ENCODE data around the gene TBC1D5.

- TF ChIP-seq GATA3 (IDR thresholded peaks at IDR 0.05; ENCODE audit: low read depth, low read length) (no peak), GATA2 (IDR thresholded peaks at IDR 0.05; ENCODE audit: low read depth, low read length) (no peak)
Observed at GRCh38 chr3:17373304-17373703, 369.1 kb downstream of the TBC1D5 start.
